Fibroblast of gingiva (primary cell): Measurements from ENCODE around the gene TMEM205.
"Not testable (repeated sequence)": the region's sequence is repeated elsewhere in the genome, so short reads cannot be mapped to it uniquely, and the experiment has no call there.

ENCODE experiments used
- DNase-seq: peaks from one replicate; pipeline ENCODE4 v3.0.0-alpha.2; 2011; ENCODE audit warnings: low read depth

Gene TMEM205

GRCh38 chr19:11339254-11340098, 6.6 kb downstream of the TMEM205 start, which contains the start of gene RAB3D:
Gene RAB3D, minus strand, starts transcription at chr19:11339657. Its CDS starts 2,258 bp downstream, at chr19:11337399.
- DNase-seq = peak; percentile 83

DNA sequence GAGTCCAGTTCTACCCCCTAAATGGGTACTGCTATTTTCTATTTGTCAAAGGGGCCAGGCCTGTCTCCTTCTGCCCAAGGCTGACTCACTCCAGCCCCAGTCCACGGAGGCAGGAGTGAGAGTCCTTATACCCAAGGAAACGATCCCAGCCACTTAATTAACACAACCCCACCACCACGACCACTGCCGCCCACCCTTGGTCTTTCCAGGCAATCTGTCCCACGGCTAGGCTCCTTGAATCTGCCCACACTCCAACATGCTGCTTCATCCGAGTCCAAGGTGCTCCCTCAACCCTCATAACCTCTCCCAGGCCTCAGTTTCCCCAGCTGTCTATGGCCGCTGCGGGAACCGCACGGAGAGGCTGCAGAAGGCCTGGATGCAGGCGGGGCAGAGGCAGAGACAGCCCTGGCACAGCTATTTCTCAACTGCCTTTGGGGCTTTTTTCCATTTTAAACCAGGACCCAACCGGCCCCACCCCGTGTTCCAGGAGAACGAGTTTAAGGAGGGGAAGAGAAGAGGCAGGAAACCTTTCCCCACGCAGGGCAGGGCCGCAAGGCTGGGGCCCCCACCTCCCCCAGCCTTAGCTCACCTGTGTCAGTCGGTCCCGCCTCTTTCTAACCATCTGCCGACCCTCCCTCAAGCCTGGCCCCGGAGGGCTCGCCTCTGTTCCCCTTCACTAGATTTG, 7.4 kb downstream of the TMEM205 start:
- DNase-seq = no peak

DNA sequence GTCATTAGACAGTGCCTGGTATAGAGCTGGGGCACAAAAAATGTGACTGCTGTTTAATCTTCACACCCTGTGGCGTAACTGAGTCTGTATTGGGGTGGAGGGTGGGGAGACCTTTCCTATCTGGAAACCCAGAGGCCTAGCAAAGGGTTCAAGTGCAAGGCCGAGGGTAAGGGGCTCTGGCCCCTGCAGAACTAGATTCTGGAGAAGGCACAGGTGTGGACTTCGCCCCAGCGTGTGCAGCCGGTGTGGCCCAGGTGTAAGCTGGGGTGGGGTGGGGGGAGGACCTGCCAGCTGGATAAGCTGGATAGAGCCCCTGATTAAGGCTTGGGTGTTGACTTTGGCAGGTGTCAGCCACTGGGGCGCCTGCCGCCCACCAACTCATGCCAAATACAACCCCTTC, 7.9 kb downstream of the TMEM205 start:
- no peak for DNase-seq

- DNase-seq = no peak
Measured at GRCh38 chr19:11337080-11337479, 9.0 kb downstream of the TMEM205 start.

GRCh38 chr19:11335449-11336146, 10.5 kb downstream of the TMEM205 start:
- no peak for DNase-seq

DNA sequence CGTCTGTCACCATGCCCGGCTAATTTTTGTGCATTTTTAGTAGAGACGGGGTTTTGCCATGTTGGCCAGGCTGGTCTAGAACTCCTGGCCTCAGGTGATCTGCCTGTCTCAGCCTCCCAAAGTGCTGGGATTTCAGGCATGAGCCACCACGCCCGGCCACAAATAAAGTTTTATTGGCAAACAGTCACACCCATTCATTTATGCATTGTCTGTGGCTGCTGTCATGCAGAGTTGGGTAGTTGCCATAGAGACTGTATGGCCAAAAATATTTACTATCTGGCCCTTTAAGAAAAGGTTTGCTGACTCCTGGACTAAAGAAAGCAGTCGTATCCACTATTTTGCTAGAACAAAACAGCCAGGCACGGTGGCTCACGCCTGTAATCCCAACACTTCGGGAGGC, 12.2 kb downstream of the TMEM205 start:
- not testable (repeated sequence) for DNase-seq

GRCh38 chr19:11332822-11333221, 13.2 kb downstream of the TMEM205 start:
- DNase-seq = no peak

GRCh38 chr19:11331502-11331901, 14.6 kb downstream of the TMEM205 start:
- no peak for DNase-seq

- DNase-seq = no peak
Measured at GRCh38 chr19:11330127-11330526, 15.9 kb downstream of the TMEM205 start.

GRCh38 chr19:11325544-11325943, 20.5 kb downstream of the TMEM205 start:
- DNase-seq = no peak

DNA sequence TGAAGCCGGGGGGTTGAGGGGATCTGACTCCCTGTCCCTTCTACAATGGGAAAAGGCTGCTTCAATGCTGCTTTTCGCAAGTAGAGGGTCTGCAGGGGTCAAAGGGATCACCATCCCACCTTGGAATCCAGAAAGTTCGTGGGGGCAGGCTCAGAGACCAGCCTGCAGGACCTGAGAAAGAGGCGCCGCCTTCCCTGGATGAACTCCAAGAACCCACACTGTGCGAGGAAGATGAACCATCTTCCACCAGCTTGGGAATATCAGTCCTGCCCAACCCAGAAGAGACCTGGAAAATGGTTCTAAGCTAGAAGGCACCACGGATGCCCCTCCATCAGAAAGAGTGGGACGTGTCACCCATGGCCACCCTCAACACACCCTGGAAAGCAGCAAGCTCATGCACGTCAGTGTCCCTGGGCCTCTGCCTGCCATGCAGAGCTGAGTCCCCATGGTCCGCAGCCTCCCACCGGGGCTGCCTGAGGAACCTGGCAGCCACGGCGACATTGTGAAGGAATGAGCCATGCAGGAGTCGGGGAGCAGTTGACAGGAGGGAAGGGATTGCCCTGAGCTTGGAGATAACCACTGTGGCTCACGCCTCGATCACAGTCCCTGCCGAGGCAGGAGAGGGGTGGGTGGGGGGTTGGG, 21.2 kb downstream of the TMEM205 start:
- no peak for DNase-seq

DNA sequence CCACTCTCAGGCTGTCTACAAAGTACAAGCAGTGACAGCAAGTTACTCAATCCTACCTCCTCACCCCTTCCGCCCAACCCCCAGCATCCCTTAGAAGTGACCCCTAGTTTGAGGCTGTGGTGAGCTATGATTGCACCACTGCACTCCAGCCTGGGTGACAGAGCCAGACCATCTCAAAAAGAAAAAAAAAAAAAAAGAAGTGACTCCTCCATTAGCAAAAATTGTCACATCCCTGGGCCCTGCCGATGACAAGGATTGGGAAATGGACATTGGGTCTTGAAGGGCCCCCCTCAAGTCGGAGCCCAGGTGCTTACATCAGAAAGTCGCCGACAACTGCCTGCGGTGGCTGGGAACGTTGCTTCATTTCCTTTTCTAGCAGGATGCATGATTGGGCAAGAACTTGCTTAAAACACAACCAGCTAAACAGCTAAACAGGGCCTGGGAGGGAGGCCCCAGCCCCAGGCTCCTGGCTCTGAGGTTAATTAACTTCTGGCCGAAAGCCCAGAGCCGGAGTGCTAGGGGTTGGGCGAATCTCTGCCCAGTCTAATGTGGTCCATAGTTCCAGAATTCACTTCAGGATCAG, 21.9 kb downstream of the TMEM205 start:
- peak; percentile 95 for DNase-seq

- DNase-seq = no peak
Measured at GRCh38 chr19:11323601-11324078, 22.4 kb downstream of the TMEM205 start.

DNA sequence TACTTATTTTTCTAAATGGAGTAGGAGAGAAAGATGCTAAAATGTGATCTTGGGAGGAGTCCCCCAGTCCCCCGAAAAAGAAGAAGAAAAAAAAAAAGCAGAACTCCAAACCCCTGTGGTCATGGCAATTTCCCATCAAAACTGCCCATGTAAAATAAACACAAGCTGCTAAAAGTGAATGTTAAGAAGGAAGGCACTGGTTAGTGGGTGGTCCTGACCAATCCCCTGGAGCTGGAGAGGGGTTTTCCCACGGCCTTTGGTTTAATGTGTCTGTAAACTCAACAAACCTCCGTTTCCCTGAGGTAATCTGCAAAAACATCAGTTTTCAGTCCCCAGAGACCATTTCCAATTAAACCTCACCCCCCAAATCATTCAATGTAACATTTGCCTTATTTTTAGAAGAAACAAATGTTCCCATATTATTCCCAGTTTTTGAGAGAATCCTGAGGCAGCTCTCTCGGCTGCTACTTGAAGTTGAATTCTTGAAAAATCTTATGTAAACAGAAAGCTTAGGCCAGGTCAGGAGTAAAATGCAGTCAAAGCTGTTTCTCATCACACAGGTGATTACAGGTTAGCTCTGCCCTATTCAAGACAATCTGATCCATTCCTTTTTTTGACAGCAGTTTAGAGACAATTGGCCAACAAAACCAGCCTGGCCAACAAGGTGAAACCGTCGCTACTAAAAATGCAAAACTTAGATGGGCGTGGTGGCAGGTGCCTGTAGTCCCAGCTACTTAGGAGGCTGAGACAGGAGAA, 23.6 kb downstream of the TMEM205 start:
- DNase-seq = no peak

GRCh38 chr19:11321191-11322126, 24.6 kb downstream of the TMEM205 start:
- no peak for DNase-seq

DNA sequence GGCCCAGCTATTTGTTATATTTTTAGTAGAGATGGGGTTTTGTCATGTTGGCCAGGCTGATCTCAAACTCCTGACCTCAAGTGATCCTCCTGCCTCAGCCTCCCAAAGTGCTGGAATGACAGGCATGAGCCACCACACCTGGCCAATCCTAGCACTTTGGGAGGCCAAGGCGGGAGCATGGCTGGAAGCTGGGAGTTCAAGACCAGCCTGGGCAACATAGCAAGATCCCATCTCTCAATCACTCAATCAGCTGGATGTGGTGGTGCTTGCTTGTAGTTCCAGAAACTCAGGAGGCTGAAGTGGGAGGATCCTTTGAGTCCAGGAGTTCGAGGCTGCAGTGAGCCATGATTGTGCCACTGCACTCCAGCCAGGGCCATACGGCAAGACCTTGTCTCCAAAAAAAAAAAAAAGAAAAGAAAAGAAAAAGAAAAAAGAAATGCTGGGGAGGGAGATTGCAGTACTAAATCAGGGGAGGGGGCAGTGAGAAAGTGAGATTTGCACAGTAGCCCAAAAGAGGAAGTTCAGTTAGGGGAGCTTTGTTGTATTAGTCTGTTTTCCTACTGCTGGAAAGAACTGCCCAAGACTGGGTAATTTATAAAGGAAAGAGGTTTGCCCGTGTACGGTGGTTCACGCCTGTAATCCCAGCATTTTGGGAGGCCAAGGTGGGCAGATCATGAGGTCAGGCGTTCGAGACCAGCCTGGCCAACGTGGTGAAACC, 25.6 kb downstream of the TMEM205 start:
- DNase-seq = not testable (repeated sequence)

GRCh38 chr19:11306337-11306736, 39.7 kb downstream of the TMEM205 start:
- no peak for DNase-seq

GRCh38 chr19:11304936-11305335, 41.1 kb downstream of the TMEM205 start:
- DNase-seq = no peak

GRCh38 chr19:11300811-11301120, 45.3 kb downstream of the TMEM205 start:
- no peak for DNase-seq
